Endothelial cell (in vitro differentiated cells): ENCODE measurements around the gene KNTC1. TPM values are rescaled to one million over a fixed set of nuclear protein-coding genes. Genes with fewer than 3 reads are reported as not detected.
"Not testable (repeated sequence)": the region's sequence is repeated elsewhere in the genome, so short reads cannot be mapped to it uniquely, and the experiment has no call there.

Experiments used
- DNase-seq: peaks from one replicate; pipeline ENCODE4 v3.0.0; 2021; ENCODE audit warnings: low spot score
- H3K27ac Mint-ChIP-seq: one replicate; pipeline ENCODE4 v1.8.0; 2021; ENCODE audit warnings: mixed read lengths, inconsistent platforms; ENCODE audit not compliant: unreplicated experiment
- H3K27me3 Mint-ChIP-seq: one replicate; pipeline ENCODE4 v1.8.0; 2021; ENCODE audit warnings: mild to moderate bottlenecking, moderate library complexity, mixed read lengths, inconsistent platforms; ENCODE audit not compliant: unreplicated experiment
- H3K36me3 Mint-ChIP-seq: one replicate; pipeline ENCODE4 v1.8.0; 2021; ENCODE audit warnings: mild to moderate bottlenecking, low read depth, mixed read lengths, inconsistent platforms; ENCODE audit not compliant: unreplicated experiment
- H3K4me1 Mint-ChIP-seq: one replicate; pipeline ENCODE4 v1.8.0; 2021; ENCODE audit warnings: mild to moderate bottlenecking, mixed read lengths, inconsistent platforms; ENCODE audit not compliant: unreplicated experiment
- H3K4me3 Mint-ChIP-seq: one replicate; pipeline ENCODE4 v1.8.0; 2021; ENCODE audit warnings: mild to moderate bottlenecking, mixed read lengths, inconsistent platforms; ENCODE audit not compliant: unreplicated experiment
- H3K9me3 Mint-ChIP-seq: one replicate; pipeline ENCODE4 v1.8.0; 2021; ENCODE audit warnings: mixed read lengths, inconsistent platforms; ENCODE audit not compliant: unreplicated experiment
- total RNA-seq: library from RNA; stranded (reverse); fragmentation: NEBNext Ultra II Directional; extraction: Animal tissue kit (Norgen Biotek cat#: 25700); gene quantifications from one replicate; pipeline ENCODE4 v1.2.1, GENCODE V29; 2021; ENCODE audit not compliant: unreplicated experiment
- TF ChIP-seq, protein P1 (sequence below): fragments of 200-600 bp; sonication (generic); IDR thresholded peaks from one replicate; pipeline ENCODE4 v1.5.0; 2021; ENCODE audit warnings: antibody characterized with exemption; ENCODE audit not compliant: unreplicated experiment

Gene KNTC1
- total RNA-seq, 1 donor from 2014 or later, result 32.6 TPM

DNA sequence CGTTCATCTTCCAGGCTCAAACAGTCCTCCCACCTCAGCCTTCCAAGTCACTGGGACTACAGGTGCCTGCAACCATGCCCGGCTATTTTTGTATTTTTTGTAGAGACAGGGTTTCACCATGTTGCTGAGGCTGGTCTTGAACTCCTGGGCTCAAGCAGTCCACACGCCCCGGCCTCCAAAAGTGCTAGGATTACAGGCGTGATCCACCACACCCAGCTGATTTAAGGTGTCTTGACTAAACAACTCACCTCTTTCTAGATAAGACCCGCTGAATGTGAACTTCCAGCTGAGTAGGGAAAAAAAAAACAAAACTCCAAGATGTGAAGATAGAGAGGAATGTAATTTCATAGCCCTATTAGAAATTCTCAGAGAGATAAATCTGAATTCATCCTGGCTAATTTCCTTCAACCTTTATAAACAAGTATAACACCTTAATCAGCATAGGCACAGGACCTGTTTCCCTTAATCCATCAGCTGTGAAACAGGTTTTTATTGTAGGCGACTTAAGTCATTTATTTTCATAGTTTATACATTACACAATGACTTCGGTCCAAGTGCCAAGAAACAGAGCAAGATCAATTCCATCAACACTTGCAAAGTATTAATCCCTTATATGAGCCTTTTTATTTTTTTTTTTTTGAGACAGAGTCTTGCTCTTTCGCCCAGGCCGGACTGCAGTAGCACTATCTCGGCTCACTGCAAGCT lies 124.6 kb downstream of the KNTC1 start:
- TF ChIP-seq, protein P1, sequence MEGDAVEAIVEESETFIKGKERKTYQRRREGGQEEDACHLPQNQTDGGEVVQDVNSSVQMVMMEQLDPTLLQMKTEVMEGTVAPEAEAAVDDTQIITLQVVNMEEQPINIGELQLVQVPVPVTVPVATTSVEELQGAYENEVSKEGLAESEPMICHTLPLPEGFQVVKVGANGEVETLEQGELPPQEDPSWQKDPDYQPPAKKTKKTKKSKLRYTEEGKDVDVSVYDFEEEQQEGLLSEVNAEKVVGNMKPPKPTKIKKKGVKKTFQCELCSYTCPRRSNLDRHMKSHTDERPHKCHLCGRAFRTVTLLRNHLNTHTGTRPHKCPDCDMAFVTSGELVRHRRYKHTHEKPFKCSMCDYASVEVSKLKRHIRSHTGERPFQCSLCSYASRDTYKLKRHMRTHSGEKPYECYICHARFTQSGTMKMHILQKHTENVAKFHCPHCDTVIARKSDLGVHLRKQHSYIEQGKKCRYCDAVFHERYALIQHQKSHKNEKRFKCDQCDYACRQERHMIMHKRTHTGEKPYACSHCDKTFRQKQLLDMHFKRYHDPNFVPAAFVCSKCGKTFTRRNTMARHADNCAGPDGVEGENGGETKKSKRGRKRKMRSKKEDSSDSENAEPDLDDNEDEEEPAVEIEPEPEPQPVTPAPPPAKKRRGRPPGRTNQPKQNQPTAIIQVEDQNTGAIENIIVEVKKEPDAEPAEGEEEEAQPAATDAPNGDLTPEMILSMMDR, result no peak
- Mint-ChIP-seq H3K4me1 (peaks cover 18% of the 10 kb centered on the region), H3K4me3 (no peak overlapping the region), H3K27me3 (no peaks in the 10 kb centered on the region), H3K9me3 (no peaks in the 10 kb centered on the region), H3K36me3 (no peaks in the 10 kb centered on the region), H3K27ac (peak overlapping the region; percentile 41)
- no peak for DNase-seq

DNA sequence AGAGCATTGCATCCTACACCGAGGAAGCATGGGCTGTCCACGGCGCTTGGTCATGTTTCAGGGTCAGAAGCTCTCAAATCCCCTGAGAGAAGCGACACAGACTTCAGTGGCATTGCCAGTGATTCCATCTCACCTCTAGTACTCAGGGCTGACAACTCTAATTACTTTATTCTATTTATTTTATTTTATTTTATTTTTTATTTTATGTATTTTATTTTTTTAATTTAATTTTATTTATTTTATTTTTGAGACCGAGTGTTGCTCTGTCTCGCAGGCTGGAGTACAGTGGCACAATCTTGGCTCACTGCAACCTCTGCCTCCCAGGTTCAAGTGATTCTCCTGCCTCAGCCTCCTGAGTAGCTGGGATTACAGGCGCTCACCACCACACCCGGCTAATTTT lies 126.2 kb downstream of the KNTC1 start:
- peaks cover 18% of the 10 kb centered on the region for H3K4me1 Mint-ChIP-seq
- not testable (repeated sequence) for H3K27ac Mint-ChIP-seq, H3K9me3 Mint-ChIP-seq, DNase-seq, H3K27me3 Mint-ChIP-seq, H3K36me3 Mint-ChIP-seq, H3K4me3 Mint-ChIP-seq

DNA sequence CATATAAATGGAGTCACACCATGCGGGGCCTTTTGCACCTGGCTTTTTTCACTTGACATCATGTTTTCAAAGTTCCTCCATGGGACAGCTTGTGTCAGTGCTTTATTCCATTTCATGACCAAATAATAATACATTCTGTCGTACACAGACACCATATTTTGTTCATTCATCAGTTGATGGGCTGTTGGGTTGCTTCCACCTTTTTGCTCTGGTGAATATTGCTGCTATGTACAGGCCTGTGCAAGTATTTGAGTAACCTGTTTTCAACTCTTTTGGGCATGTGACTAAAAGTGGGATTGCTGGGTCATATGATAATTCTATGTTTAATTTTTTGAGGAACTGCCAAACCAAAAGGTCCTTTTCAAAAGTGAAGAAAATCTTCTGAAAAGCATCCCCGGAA lies 129.2 kb downstream of the KNTC1 start:
- no peak for DNase-seq

DNA sequence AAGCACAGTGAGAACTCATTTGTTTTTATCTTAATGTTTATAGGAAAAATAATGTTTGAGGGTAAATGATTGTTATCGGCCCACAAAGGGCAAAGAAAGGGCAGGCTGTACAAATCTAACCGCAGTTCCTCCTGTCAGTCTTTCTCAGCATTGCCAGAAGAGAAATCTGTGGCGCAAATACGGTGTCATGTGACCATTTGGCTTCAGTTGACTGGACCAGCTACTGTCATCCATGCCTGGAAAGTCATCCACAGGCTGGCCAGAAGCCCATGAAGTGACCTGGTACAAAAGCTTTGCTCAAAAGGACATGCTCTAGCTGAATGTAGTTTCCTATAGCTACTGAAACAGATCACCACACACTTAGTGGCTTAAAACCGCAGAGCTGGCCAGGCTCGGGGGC lies 132.5 kb downstream of the KNTC1 start:
- Mint-ChIP-seq H3K9me3 (no peaks in the 10 kb centered on the region), H3K27me3 (no peaks in the 10 kb centered on the region), H3K4me1 (peaks cover 3% of the 10 kb centered on the region), H3K36me3 (no peaks in the 10 kb centered on the region), H3K27ac (no peak overlapping the region), H3K4me3 (no peak overlapping the region)
- no peak for DNase-seq
- TF ChIP-seq, protein P1, result no peak

More for the DNA sequence above, 129.2 kb downstream of the KNTC1 start:
- TF ChIP-seq, protein P1, result no peak
- H3K4me3 Mint-ChIP-seq, result no peak overlapping the region
- no peaks in the 10 kb centered on the region for H3K27me3 Mint-ChIP-seq
- H3K9me3 Mint-ChIP-seq, result no peaks in the 10 kb centered on the region
- no peaks in the 10 kb centered on the region for H3K36me3 Mint-ChIP-seq
- H3K27ac Mint-ChIP-seq, result no peak overlapping the region
- peaks cover 4% of the 10 kb centered on the region for H3K4me1 Mint-ChIP-seq

DNA sequence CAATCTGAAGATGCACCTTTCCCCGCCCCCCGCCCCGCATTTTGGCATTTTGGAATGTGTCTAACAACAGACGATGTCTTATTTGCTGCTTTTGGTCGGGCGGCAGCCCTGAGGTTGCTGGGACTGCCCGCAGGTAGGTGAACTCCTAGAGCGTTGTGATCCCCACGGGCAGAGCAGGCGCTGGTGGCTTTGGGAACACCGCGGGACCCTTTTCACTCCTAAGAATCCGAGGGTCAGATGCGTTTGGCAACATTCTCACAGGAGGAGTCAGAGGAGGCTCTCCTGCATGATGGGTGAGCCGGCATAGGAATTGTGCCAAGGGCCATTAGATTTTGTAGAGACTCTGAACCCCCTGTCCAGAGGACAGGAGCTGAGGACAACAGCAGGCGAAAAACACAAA lies 134.2 kb downstream of the KNTC1 start:
- H3K9me3 Mint-ChIP-seq, result no peaks in the 10 kb centered on the region
- TF ChIP-seq, protein P1, result no peak
- H3K27ac Mint-ChIP-seq, result no peak overlapping the region
- H3K4me1 Mint-ChIP-seq, result peaks cover 6% of the 10 kb centered on the region
- H3K36me3 Mint-ChIP-seq, result no peaks in the 10 kb centered on the region
- DNase-seq, result no peak
- peaks cover 2% of the 10 kb centered on the region for H3K27me3 Mint-ChIP-seq
- no peak overlapping the region for H3K4me3 Mint-ChIP-seq
